NCI-H2081 (cell line): ENCODE data around the gene NBR1.
"Not testable (repeated sequence)": the region's sequence is repeated elsewhere in the genome, so short reads cannot be mapped to it uniquely, and the experiment has no call there.

Experiments
- DNase-seq, 2 experiments: peaks; one replicate each; lab custom pipeline; 2025; lab: John Stamatoyannopoulos, UW

The NBR1 gene, protein sequence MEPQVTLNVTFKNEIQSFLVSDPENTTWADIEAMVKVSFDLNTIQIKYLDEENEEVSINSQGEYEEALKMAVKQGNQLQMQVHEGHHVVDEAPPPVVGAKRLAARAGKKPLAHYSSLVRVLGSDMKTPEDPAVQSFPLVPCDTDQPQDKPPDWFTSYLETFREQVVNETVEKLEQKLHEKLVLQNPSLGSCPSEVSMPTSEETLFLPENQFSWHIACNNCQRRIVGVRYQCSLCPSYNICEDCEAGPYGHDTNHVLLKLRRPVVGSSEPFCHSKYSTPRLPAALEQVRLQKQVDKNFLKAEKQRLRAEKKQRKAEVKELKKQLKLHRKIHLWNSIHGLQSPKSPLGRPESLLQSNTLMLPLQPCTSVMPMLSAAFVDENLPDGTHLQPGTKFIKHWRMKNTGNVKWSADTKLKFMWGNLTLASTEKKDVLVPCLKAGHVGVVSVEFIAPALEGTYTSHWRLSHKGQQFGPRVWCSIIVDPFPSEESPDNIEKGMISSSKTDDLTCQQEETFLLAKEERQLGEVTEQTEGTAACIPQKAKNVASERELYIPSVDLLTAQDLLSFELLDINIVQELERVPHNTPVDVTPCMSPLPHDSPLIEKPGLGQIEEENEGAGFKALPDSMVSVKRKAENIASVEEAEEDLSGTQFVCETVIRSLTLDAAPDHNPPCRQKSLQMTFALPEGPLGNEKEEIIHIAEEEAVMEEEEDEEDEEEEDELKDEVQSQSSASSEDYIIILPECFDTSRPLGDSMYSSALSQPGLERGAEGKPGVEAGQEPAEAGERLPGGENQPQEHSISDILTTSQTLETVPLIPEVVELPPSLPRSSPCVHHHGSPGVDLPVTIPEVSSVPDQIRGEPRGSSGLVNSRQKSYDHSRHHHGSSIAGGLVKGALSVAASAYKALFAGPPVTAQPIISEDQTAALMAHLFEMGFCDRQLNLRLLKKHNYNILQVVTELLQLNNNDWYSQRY

GRCh38 chr17:43170766-43171585 is at the start of gene NBR1:
Gene NBR1, plus strand, starts transcription at chr17:43171214. Its CDS starts 4,586 bp downstream, at chr17:43175800.
- peak; percentile 97 to 99 for DNase-seq

DNA sequence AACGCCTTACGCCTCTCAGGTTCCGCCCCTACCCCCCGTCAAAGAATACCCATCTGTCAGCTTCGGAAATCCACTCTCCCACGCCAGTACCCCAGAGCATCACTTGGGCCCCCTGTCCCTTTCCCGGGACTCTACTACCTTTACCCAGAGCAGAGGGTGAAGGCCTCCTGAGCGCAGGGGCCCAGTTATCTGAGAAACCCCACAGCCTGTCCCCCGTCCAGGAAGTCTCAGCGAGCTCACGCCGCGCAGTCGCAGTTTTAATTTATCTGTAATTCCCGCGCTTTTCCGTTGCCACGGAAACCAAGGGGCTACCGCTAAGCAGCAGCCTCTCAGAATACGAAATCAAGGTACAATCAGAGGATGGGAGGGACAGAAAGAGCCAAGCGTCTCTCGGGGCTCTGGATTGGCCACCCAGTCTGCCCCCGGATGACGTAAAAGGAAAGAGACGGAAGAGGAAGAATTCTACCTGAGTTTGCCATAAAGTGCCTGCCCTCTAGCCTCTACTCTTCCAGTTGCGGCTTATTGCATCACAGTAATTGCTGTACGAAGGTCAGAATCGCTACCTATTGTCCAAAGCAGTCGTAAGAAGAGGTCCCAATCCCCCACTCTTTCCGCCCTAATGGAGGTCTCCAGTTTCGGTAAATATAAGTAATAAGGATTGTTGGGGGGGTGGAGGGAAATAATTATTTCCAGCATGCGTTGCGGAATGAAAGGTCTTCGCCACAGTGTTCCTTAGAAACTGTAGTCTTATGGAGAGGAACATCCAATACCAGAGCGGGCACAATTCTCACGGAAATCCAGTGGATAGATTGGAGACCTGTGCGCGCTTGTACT is 45.7 kb upstream of the NBR1 start, which contains the start of gene BRCA1:
TSS of gene BRCA1 (minus strand) at position 232 of the 834 bp plus-strand sequence. CDS start 1,268 bp downstream, outside the sequence.
- peak; percentile 99 to 100 for DNase-seq

- DNase-seq: no peak
Measured at GRCh38 chr17:43125967-43126910, 44.8 kb upstream of the NBR1 start.

- no peak for DNase-seq
Measured at GRCh38 chr17:43126911-43127290, 44.1 kb upstream of the NBR1 start.

- not testable (repeated sequence) for DNase-seq
Measured at GRCh38 chr17:43127333-43127876, 43.6 kb upstream of the NBR1 start.

GRCh38 chr17:43129671-43130010 is 41.4 kb upstream of the NBR1 start:
- DNase-seq: no peak

DNA sequence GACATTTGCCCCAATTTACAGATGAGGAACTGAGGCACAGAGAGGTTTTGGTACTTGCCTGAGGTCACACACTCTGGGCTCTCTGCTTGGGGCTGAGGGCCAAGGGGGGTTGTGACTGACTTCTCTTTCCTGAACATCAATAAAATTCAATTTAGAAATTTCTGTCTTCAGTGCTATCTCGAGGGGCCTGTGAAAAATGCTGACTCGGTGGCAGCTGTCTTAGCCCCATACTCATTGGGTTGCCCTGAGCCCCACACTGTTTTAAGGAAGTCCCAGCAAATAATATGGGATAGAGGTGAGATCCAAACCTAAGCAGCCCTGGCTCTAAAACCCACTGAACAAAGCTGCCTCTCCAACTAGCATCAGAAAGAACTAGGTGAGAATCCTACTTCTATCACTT is 38.9 kb upstream of the NBR1 start:
- no peak for DNase-seq

DNA sequence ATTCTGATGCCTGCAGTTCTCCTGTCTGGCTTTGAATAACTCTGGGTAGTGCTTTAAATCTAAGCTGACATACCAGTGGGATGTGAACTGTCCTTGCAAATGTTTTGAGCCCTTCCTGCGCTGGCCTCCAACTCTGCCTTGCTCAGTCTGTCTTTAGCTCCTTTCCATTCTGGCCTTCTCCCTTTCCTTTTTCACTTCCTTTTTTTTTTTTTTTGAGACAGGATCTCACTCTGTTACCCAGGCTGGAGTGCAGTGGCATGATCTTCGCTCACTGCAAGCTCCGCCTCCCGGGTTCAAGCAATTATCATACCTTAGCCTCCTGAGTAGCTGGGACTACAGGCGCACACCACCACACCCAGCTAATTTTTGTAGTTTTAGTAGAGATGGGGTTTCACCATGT is 37.6 kb upstream of the NBR1 start:
- not testable (repeated sequence) for DNase-seq

GRCh38 chr17:43134774-43135453 is 36.1 kb upstream of the NBR1 start:
- DNase-seq: no peak

DNA sequence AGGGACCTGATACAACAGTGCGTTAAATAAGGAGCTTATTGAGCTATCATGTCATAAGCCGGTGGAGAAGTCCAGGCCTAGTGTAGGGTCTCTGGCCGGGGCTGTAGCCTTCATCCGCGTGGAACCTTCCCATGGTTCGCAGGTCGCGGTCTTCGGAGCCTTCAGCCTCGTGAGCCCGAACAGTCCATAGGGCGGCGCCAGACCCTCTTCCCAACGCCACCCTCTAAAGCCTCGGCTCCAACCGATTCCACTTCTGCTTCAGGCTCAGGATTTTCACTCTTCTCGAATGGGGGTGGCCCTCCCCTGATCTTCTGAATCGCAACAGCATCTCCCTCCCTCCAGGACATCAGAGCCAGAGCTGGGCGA is 35.6 kb upstream of the NBR1 start:
- no peak for DNase-seq

DNA sequence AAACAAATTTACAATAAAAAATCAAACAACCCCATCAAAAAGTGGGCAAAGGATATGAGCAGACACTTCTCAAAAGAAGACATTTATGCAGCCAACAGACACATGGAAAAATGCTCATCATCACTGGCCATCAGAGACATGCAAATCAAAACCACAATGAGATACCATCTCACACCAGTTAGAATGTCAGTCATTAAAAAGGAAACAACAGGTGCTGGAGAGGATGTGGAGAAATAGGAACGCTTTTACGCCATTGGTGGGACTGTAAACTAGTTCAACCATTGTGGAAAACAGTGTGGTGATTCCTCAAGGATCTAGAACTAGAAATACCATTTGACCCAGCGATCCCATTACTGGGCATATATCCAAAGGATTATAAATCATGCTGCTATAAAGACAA is 34.4 kb upstream of the NBR1 start:
- not testable (repeated sequence) for DNase-seq

DNA sequence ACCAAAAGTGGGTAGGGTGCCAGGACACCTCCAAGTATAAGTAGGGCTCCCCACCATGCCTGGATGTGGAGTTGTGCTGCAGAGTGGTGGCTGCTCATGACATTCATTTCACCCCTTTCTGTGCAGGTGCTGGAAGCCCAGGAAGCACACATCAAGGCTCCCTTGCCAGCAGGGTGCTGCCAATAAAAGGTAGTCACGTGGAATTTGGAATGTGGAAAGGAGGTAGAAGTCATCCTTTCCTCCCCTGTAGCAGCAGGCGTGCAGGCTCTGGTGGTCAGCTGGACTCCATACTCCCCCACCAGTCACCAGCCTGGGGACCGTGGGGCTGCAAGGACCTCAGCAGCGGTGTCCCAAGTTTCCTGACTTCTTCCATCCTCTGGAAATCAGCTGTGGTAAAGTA is 32.5 kb upstream of the NBR1 start:
- DNase-seq: not testable (repeated sequence)

DNA sequence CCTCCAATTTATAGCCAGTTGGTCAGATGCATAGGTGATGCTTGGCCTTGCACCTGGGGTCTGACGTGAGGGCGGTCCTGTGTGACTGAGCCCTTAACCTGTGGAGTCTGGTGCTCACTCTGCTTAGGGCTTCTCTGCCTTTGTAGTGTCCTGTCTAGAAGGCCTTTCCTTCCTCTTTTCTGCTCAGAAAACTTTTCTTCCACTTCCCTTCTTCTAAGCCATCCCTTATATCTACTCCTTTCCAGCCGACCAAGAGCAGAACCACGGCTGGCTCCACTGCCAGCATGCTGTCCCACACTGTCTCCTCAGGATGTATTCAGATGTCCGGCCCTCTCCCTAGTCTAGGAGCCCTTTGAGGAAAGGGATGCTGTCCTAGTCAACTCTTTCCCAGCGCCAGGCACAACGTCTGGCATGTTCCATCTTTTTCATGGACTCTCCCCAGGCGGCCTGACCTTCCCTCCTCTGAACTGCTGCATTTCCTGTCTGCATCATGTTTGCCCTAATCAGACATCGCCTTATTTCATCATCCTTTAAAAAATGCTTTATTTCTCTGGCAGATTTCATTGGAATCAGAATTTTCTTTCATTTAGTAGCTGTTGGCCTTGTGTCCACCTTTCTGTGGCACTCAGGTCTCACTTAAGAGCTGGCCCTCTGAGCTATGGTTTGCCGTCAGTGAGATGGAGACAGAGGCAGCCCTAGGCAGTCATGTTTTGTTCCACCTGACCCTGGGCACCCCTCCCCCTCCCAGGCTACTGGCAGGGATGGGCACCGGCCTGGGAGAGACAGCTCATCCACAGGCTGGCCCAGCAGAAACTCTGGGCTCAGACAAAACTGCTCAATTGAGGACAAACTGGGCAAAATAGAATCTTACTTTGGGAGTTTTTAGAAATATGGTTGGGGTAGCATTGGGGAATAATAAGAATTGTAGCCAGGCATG is 30.4 kb upstream of the NBR1 start:
- no peak for DNase-seq

- no peak for DNase-seq
Measured at GRCh38 chr17:43142153-43142552, 28.9 kb upstream of the NBR1 start.

DNA sequence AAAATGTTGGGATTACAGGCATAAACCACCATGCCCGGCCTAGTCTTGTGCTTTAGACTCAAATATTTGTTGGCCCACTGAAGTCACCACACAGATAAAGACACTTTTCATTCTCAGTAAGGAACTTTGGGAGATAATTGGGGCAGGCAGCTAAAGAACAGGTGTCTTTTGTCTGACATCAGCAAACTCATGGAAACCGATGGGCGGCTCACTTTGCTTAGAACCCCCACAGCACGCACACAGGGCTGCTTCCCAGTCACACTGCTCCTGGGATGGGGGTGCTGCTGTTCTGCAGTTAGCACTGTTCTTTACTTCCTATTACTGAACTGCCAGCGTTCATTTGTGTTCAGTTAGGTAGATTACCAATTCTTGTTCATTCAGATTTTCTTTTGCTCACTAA is 27.8 kb upstream of the NBR1 start:
- DNase-seq: no peak

DNA sequence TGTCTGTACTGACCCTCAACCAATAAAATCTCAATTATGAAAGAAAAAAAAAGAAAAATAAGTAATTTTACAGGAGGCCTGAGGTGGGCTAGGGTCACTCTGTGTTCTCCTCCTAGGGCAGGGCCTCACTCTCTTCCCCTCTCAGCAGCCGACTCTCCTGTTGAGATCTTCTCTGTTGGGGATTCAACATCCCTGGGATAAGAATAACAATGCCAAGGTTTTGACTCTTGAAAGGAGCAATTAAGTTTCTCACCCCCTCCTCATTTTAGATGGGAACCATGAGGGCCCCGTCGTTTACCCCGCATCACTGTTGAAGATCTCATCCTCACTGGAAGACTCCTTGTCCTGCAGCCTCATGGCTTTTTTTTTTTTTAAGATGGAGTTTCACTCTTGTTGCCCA is 24.4 kb upstream of the NBR1 start:
- no peak for DNase-seq

DNA sequence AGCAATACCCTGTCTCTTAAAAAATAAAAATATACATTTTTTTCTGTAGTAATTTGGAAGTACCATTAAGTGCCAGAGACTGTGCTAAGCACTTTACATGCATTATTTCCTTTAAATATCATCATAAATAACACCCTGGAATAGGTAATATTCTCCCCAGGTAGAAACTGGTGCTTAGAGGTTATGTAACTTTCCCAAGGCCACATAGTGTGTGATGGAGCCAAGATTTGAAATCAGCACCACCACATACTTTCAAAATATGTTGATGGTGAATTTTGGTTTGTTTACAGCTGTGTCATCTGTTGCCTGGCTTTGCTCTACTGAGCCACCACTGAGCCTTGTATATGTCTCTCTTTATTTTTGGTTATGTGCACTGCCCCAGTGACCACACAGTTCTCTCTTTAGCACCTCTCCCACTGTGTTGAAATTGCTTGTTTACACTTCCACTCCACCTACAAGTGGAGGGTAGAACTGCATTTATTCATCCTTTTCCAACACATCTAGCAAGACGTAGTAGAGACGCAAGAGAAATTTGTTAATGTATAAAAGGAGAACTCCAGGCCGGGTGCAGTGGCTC is 19.0 kb upstream of the NBR1 start:
- DNase-seq: no peak
